Gastrocnemius medialis (tissue), 4 donors: ENCODE measurements around the gene MORN1. TPM values are rescaled to one million over a fixed set of nuclear protein-coding genes. Genes with fewer than 3 reads are reported as not detected.

Experiments used
- ATAC-seq, 2 donors: fragments of 150-250 bp; one replicate each; pipeline ENCODE4 v1.9.1; 2016
- DNase-seq, 2 donors: peaks; one replicate each; pipeline ENCODE4 v3.0.0-alpha.2; 2019
- H3K27ac ChIP-seq, 4 donors: fragments of 200-600 bp; sonication (generic); 1 replicate in 1 of 4; 2 replicates in 3 of 4; pipeline ENCODE4 v1.5.1; 2016 to 2018; ENCODE audit warnings: mild to moderate bottlenecking in 2 of 4, moderate library complexity in 1 of 4
- H3K27me3 ChIP-seq, 3 donors: fragments of 200-600 bp; sonication (generic) in 2 of 3; 1 replicate in 1 of 3; 2 replicates in 2 of 3; pipeline versions ENCODE4 v1.5.1 to v1.6.0; 2016 to 2019; ENCODE audit warnings: mild to moderate bottlenecking in 1 of 3, moderate library complexity in 1 of 3
- H3K36me3 ChIP-seq, 2 donors: fragments of 200-600 bp; sonication (generic) in 1 of 2; one replicate each; pipeline ENCODE4 v1.5.1; 2017 to 2018
- H3K4me1 ChIP-seq, 2 donors: fragments of 200-600 bp; sonication (generic) in 1 of 2; one replicate each; pipeline ENCODE4 v1.5.1; 2016 to 2017; ENCODE audit warnings: mild to moderate bottlenecking in 2 of 2
- H3K4me3 ChIP-seq, 4 donors: fragments of 200-600 bp; sonication (generic) in 3 of 4; 1 replicate in 1 of 4; 2 replicates in 3 of 4; pipeline ENCODE4 v1.5.1; 2016 to 2019; ENCODE audit warnings: mild to moderate bottlenecking in 2 of 4
- H3K9me3 ChIP-seq, 3 donors: fragments of 200-600 bp; sonication (generic) in 2 of 3; 1 replicate in 1 of 3; 2 replicates in 2 of 3; pipeline ENCODE4 v1.5.1; 2016 to 2019
- POLR2A ChIP-seq, 2 donors: fragments of 450-650 bp; IDR thresholded peaks; one replicate each; pipeline ENCODE4 v1.6.1; 2017; ENCODE audit warnings: antibody characterized with exemption in 2 of 2, mild to moderate bottlenecking in 2 of 2, moderate library complexity in 2 of 2
- in situ Hi-C, 4 donors: fragments of 200-750 bp; cut with MboI; loops; one replicate each; pipeline versions ENCODE4 v1.15.0 to v1.8.0; 2017; ENCODE audit warnings: low sequenced_read_pairs in 4 of 4
- intact Hi-C: fragments of 100-400 bp; cut with DNase I; formaldehyde crosslinking; loops from one replicate; pipeline ENCODE4 v1.15.1; 2023; ENCODE audit warnings: low total_unique reads
- total RNA-seq, 4 donors: library from RNA; depleted of rRNA; stranded (reverse); fragments of >200 nt; gene quantifications; one replicate each; pipeline versions ENCODE4 v1.1.0 to v1.2.3, GENCODE V29; 2016
- TF ChIP-seq, protein P1 (sequence below), 5 experiments: fragments of 450-650 bp in 3 of 5; fragments of 200-600 bp in 2 of 5; sonication (generic) in 2 of 5; IDR thresholded peaks in 4 of 5; conservative IDR thresholded peaks in 1 of 5; 1 replicate in 4 of 5; 2 replicates in 1 of 5; pipeline ENCODE4 v1.5.1; 2016 to 2019; ENCODE audit warnings: antibody characterized with exemption in 5 of 5, mild to moderate bottlenecking in 3 of 5, moderate library complexity in 3 of 5

MORN1 gene
- total RNA-seq, 4 donors from 2014 or later, result 1.9 to 4.7 (median 3.5) TPM

DNA sequence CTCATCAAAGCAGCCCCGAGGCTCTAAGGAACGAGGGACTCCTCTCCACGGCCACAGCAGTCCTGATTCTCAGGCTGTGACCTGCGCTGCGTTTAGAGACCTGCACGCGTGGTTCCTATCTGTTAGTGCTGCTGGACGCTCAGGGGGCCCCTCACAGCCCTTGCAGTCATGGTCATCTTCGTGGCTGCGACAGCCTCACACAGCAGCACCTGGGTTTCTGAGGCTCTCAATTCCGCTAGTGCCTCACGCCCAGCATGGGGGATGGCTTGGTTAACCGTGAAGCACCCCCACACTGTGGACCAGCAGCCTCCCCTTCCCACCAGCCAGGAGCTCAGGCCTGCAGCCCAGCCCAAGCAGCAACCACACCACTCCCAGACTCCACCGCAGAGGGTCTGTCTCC is 7.8 kb downstream of the MORN1 start:
- H3K4me3 ChIP-seq, result no peak overlapping the region
- H3K27me3 ChIP-seq, result no peaks in the 10 kb centered on the region
- H3K27ac ChIP-seq, result peak overlapping the region in 1 of 4 donors; percentile 66
- intact Hi-C loops, result loop anchor here (5.0 kb wide), 2 partner anchors 66 to 251 kb away; no protein-coding TSS in a partner anchor
- in situ Hi-C loops, result loop anchor here in 1 of 4 donors (10.0 kb wide), 1 partner anchor 189 kb away; the partner anchor contains the start of gene FAAP20
- TF ChIP-seq, protein P1, sequence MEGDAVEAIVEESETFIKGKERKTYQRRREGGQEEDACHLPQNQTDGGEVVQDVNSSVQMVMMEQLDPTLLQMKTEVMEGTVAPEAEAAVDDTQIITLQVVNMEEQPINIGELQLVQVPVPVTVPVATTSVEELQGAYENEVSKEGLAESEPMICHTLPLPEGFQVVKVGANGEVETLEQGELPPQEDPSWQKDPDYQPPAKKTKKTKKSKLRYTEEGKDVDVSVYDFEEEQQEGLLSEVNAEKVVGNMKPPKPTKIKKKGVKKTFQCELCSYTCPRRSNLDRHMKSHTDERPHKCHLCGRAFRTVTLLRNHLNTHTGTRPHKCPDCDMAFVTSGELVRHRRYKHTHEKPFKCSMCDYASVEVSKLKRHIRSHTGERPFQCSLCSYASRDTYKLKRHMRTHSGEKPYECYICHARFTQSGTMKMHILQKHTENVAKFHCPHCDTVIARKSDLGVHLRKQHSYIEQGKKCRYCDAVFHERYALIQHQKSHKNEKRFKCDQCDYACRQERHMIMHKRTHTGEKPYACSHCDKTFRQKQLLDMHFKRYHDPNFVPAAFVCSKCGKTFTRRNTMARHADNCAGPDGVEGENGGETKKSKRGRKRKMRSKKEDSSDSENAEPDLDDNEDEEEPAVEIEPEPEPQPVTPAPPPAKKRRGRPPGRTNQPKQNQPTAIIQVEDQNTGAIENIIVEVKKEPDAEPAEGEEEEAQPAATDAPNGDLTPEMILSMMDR (IDR thresholded peaks at IDR 0.05 in 4 of 5, conservative IDR thresholded peaks at IDR 0.05 in 1 of 5), result no peak
- no peak for TF ChIP-seq POLR2A (IDR thresholded peaks at IDR 0.05)
- no peak for DNase-seq
- no peaks in the 10 kb centered on the region for H3K36me3 ChIP-seq
- H3K4me1 ChIP-seq, result peaks cover 0 to 5% of the 10 kb centered on the region in 2 donors
- H3K9me3 ChIP-seq, result no peaks in the 10 kb centered on the region
- no peak for ATAC-seq

DNA sequence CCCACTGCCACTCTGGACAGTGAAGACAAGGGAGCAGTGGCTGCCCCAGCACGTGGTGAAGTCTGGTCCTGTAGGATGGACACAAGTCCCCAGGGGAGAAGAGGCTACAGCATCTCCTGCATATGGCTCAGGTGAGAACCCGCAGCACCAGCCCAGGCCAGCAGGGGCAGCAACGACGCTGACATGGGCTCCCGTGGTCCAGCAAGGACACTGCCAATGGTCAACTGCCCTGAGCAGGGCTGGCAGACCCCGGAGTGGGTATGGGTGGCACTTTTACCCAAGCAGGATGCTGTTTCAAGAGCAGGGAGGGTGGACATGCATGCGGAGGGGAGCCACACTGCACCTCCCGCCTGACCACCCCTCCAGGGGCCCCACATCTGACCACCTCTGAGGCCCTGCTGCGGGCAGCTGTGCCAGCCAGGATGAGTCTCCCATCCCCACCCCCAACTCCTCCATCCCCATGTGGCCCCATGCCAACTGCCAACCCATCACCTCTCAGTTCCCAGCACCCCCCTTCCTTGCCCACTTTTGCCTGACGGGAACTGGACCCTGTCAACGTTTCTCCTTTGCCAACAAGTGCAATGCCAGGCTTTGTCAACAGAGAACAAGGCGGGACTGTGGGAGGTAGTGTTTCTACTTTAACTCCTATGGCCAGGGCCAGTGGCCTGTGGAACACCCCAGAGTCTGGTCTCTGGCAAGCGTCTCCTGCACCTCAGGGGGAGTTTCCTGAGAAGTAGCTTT is 8.6 kb downstream of the MORN1 start:
- in situ Hi-C loops, result loop anchor here in 1 of 4 donors (10.0 kb wide), 1 partner anchor 188 kb away; the partner anchor contains the start of gene FAAP20
- Histone ChIP-seq H3K36me3 (no peaks in the 10 kb centered on the region), H3K27me3 (no peaks in the 10 kb centered on the region), H3K27ac (no peak overlapping the region), H3K9me3 (no peaks in the 10 kb centered on the region), H3K4me3 (no peak overlapping the region), H3K4me1 (peaks cover 0 to 5% of the 10 kb centered on the region in 2 donors)
- DNase-seq (no peak), ATAC-seq (no peak)
- intact Hi-C loops, result loop anchor here (5.0 kb wide), 2 partner anchors 65 to 250 kb away; no protein-coding TSS in a partner anchor
- TF ChIP-seq POLR2A (IDR thresholded peaks at IDR 0.05), result no peak
- TF ChIP-seq, protein P1 (IDR thresholded peaks at IDR 0.05 in 4 of 5, conservative IDR thresholded peaks at IDR 0.05 in 1 of 5), result peak in 2 of 5 experiments; percentile 26 to 39

DNA sequence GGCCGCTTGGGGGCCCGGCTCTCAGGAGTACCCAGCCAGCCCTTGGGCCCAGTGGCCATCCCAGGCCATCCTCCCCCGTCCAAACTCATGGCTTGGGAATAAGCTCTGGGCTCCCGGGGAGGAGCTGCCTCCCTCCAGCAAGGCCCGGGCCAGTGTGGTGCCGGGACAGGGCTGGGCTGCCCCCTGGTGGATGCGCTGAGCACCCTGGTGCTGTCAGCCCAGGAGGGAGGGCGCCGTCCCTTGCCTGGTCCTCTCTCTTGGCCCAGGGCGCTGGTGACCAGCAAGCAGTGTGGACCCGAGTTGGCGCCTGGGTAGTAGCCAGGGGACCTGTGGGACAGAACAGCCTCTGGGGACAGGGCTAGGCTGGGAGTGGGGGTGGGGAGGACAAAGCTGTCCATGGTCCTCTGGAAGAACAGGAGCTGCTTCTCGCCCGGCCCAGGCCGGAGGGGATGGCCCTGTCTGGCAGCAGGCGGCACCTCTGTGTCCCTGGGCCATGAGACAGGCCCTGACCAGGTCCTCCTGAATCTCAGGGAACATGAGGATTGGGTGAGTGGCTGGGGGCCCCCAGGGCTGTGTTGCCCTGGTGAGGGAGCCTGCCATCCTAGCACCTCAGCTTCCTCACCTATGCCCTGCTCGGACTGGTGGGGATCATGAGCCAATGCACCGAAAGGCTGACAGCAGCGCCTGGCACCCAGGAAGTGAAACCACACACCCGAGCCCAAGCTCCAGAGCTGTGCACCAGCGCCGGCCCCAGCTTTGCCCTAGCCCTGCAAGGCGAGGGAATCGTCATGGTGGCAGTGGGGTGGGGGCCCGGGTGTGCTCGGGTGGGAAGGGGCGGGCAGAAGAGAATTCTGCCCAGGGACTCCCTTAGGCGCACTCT is 9.4 kb downstream of the MORN1 start:
- intact Hi-C loops (loop anchor here (1.0 to 5.0 kb wide), 3 partner anchors 65 to 250 kb away; no protein-coding TSS in a partner anchor), in situ Hi-C loops (loop anchor here in 1 of 4 donors (10.0 kb wide), 1 partner anchor 187 kb away; the partner anchor contains the start of gene FAAP20)
- no peak overlapping the region for H3K4me3 ChIP-seq
- DNase-seq, result peak; percentile 41 to 67
- no peak for TF ChIP-seq POLR2A (IDR thresholded peaks at IDR 0.05)
- TF ChIP-seq, protein P1 (IDR thresholded peaks at IDR 0.05 in 4 of 5, conservative IDR thresholded peaks at IDR 0.05 in 1 of 5), result peak; percentile 72 to 92 (median 88)
- H3K9me3 ChIP-seq, result no peaks in the 10 kb centered on the region
- H3K4me1 ChIP-seq, result peaks cover 0 to 5% of the 10 kb centered on the region in 2 donors
- no peaks in the 10 kb centered on the region for H3K27me3 ChIP-seq
- no peaks in the 10 kb centered on the region for H3K36me3 ChIP-seq
- peak; percentile 64 to 81 for ATAC-seq
- no peak overlapping the region for H3K27ac ChIP-seq

DNA sequence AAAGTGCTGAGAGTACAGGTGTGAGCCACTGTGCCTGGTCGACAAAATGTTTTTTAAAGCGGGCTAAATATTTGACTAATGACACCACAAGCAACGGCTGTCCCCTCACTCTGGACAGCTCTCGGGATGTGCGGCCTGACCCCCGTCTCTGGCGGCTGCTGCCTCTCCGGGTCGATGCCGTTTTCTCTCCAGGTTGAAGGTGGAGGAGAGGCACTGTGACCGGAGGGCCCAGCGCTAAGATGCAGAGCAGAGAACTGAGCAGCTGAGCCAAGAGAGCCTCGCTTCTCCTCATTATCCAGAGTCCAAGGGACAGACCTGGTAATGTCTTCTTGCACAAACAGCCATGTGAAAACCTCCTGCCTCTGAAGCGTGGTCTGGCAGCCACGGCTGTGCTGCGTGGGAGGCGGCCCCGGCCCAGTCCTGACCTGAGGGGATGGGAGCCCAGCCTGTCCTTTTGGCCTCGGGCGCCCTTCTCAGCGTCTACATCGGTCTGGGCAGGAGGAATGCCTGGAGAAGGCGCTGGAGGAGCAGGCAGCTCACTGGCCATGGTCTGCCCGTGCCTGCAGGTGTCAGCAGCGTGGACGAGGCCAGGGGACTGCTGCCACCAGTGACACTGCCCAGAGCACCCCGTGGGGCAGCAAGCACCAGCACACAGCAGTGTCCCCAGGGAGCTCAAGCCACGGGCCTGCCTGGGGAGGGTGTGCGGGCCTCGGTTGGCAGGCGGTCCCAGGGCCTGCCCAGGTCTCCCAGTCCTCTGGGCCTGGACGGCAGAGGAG is 10.3 kb downstream of the MORN1 start:
- H3K4me1 ChIP-seq, result peaks cover 0 to 5% of the 10 kb centered on the region in 2 donors
- in situ Hi-C loops, result loop anchor here in 1 of 4 donors (10.0 kb wide), 1 partner anchor 186 kb away; the partner anchor contains the start of gene FAAP20
- no peak overlapping the region for H3K27ac ChIP-seq
- ATAC-seq (no peak), DNase-seq (no peak)
- H3K4me3 ChIP-seq, result no peak overlapping the region
- intact Hi-C loops, result loop anchor here (1.0 to 5.0 kb wide), 3 partner anchors 64 to 249 kb away; no protein-coding TSS in a partner anchor
- TF ChIP-seq, protein P1 (IDR thresholded peaks at IDR 0.05 in 4 of 5, conservative IDR thresholded peaks at IDR 0.05 in 1 of 5), result no peak
- TF ChIP-seq POLR2A (IDR thresholded peaks at IDR 0.05), result no peak
- H3K36me3 ChIP-seq, result no peaks in the 10 kb centered on the region
- H3K27me3 ChIP-seq, result no peaks in the 10 kb centered on the region
- H3K9me3 ChIP-seq, result no peaks in the 10 kb centered on the region
